ENCODE measurements around the gene HLA-DRA.
"Not testable (repeated sequence)": the region's sequence is repeated elsewhere in the genome, so short reads cannot be mapped to it uniquely, and the experiment has no call there.

Gene HLA-DRA

DNA sequence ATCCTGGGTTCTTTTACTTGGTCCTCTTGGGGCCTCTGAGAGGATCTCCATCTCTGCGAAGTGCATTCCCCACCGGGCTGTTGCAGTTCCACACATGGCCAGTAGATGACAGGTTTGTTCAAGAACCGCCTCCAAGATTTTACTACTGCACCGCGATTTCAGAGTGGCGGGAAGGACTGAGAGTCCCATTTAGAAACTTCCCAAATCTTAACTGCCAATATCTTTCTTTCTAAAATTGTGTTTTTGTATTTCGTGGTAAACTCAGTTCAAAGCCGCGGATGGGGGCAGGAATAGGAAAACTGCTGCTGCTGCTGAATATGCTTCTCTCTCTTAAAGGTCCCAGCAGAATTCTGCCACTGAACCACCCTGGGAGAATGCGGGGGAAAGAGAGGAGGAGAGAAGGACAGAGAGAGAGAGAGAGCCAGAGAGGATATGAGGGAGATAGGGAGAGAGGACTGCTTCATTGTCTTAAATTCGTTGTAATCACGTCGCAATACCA is 24.1 kb upstream of the HLA-DRA start:
- TF ChIP-seq POLR2A (IDR thresholded peaks at IDR 0.05; ENCODE audit: low read depth, low read length), result no peak
- peak; percentile 36 for FAIRE-seq
- peak; percentile 31 for DNase-seq (ENCODE audit: insufficient read length, low spot score)

DNA sequence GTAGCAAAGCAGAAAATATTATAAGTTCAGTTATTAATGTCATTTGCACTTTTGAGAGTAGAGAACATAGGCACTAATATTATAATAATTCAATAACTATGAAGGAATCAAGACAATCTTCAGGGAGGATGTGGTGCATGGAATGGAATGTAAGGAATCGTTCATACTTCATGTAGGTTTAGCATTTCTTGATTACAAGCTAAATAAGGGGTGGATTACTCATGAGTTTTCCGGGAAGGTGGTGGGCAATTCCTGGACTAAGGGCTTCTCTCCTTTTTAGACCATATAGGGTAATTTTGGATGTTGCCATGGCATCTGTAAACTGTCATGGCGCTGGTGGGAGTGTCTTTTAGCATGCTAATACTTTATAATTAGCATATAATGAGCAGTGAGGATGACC is 23.7 kb upstream of the HLA-DRA start:
- no peak for FAIRE-seq
- no peak for TF ChIP-seq POLR2A (IDR thresholded peaks at IDR 0.05; ENCODE audit: low read depth, low read length)
- no peak for DNase-seq (ENCODE audit: insufficient read length, low spot score)

DNA sequence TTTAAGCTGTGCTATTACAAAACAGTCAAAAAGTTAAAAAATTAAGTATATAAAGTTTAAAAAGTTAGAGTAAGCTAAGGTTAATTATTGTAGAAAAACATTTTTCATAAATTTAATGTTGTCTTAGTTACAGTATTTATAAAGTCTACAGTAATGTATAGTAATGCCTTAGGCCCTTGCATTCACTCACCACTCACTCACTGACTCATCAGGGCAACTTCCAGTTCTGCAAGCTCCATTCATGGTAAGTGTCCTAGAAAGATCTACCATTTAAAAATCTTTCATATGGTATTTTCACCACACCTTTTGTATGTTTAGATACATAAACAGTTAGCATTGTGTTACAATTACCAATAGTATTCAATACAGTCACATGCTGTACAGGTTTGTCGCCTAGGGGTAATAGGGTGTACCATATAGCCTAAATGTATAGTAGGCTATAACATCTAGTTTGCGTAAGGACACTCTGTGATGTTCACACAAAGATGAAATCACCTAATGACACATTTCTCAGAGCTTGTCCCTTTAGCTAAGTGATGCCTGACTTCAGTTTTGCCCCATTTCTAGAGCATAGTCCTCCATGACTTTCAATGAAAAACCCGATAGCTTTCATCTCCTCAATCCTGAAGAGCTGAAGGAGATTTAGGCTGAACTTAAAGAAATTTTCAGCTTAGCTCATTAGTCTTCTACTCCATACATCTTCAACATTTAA is 14.9 kb upstream of the HLA-DRA start:
- TF ChIP-seq POLR2A (IDR thresholded peaks at IDR 0.05; ENCODE audit: low read depth, low read length), result no peak
- DNase-seq (ENCODE audit: insufficient read length, low spot score) (no peak), FAIRE-seq (no peak)

DNA sequence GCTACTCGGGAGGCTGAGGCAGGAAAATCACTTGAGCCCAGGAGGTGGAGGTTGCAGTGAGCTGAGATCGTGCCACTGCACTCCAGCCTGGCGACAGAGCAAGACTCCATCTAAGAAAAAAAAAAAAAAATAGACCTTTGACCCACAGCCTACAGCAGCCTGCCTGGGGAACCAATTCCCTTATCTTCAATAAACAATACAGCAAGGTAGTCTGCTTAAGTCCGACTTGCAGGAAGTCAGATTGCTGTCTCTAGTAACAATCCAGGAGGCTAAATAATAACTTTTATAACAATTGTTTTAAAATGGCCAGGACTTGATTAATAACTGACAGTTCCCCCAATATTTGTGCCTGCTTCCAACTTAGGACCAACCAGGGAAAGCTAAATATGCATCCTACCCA is 13.3 kb upstream of the HLA-DRA start:
- TF ChIP-seq POLR2A (IDR thresholded peaks at IDR 0.05; ENCODE audit: low read depth, low read length), result no peak
- no peak for DNase-seq (ENCODE audit: insufficient read length, low spot score)
- no peak for FAIRE-seq

DNA sequence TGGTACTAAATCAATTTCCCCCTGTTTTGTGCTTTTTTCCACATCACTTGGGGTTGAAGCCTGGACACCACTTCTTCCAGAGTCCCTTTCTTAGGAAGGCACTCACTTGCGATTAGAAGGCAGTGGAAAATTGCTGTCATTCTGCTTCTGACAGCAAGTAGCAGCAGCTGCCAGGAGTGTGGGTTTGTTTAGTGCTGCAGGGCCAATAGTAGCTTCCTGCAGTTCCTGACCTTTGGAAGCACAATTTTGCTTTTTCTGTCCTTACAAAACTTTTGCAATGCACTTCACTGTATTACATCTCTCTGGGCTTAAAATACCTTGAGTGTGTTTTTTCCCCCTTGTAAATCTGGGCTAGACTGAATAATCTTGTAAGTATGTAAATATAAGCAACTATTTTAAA is 12.5 kb upstream of the HLA-DRA start:
- no peak for DNase-seq (ENCODE audit: insufficient read length, low spot score)
- no peak for FAIRE-seq
- TF ChIP-seq POLR2A (IDR thresholded peaks at IDR 0.05; ENCODE audit: low read depth, low read length), result no peak

DNA sequence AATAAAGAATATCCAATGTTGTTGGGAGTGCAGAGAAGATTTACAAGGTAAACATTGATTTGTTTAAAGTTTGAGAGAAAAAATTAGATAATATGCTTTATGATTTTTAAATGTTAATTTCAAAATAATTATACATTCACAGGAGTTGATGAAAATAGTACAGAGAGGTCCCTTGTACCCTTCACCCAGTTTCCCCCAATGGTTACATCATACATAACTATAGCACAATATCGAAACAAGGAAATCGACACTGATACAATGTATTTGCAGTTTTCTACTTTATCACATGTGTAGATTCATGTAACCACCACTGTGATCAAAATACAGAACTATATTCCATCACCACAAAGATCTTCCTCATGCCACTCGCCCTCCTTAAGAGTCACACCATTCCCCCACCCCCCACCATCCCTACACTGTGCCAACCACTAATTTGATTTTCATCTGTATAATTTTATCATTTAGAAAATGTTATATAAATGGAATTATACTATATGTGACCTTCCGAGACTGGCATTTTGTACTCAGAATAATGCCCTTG is 11.7 kb upstream of the HLA-DRA start:
- DNase-seq (ENCODE audit: insufficient read length, low spot score) (no peak), FAIRE-seq (no peak)
- no peak for TF ChIP-seq POLR2A (IDR thresholded peaks at IDR 0.05; ENCODE audit: low read depth, low read length)

DNA sequence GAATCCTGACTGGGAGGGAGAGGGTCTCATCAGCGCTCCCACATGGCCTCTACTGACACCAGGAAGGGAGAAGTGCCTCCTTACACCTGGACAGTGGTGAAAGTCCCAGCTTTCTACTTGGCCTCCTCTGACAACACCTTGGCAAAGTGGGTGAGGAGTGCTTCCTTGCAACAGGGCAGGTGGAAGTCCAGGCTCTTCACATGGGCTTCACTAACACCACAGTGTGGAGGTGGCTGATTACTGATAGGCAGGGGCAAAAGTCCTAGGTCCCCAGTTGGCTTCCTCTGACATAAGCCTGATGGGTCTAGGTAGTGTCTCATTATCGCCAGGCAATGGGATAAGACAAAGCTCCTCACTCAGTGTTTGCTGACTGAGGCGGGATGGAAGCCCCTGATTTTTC is 9.5 kb upstream of the HLA-DRA start:
- TF ChIP-seq POLR2A (IDR thresholded peaks at IDR 0.05; ENCODE audit: low read depth, low read length), result no peak
- no peak for FAIRE-seq
- no peak for DNase-seq (ENCODE audit: insufficient read length, low spot score)

DNA sequence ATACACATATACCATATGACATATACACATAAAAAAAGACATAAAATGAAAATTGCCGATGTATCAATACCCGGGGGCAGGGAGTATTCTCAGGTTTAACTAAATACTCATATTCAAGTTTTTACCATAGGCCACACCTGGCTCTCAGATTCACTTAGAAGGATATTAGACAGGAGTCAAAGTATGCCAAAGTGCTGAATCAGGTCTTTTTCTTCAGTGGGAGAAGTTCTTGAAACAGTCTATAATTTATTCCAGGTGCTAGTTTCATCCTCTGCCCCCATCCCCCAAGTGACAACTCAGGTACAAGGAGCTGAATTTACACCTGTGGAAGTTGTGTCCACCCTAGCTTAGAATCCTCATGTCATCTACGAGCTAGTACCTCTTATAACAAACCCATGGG is 8.5 kb upstream of the HLA-DRA start:
- no peak for FAIRE-seq
- no peak for TF ChIP-seq POLR2A (IDR thresholded peaks at IDR 0.05; ENCODE audit: low read depth, low read length)

DNA sequence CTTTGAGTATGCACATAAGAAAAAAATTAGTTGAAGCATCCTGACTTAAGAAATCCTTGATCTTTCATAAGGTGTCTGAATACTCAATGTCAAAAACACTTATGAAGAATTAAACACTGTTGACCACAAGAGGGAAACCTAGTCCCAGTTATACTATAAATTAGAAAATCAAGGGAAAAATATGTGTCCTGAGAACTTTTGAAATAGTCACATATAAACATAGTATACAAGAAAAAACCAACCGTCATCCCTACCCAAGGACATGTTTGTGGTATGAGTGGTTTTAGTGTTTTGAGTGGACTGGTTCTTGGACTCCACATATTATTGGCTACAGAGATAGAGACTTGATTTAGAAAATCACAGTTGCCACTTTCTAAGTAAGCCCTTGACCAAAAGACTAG is 7.6 kb upstream of the HLA-DRA start:
- no peak for TF ChIP-seq POLR2A (IDR thresholded peaks at IDR 0.05; ENCODE audit: low read depth, low read length)
- DNase-seq (ENCODE audit: insufficient read length, low spot score) (no peak), FAIRE-seq (no peak)

More for the DNA sequence above, 8.5 kb upstream of the HLA-DRA start:
- no peak for DNase-seq (ENCODE audit: insufficient read length, low spot score)

DNA sequence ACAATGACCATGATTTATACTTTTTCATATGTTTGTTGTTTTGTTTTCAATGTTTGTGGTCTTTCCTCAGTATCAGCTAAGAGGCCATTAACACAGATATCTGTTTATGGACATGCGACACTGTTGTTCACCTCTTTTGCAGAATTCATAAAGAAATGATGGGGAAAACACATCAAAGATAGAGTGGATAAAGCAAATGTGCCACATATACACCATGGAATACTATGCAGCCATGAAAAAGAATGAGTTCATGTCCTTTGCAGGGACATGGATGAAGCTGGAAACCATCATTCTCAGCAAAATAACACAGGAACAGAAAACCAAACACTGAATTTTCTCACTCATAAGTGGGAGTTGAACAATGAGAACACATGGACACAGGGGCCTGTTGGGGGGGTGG is 5.7 kb upstream of the HLA-DRA start:
- not testable (repeated sequence) for DNase-seq (ENCODE audit: insufficient read length, low spot score); FAIRE-seq

DNA sequence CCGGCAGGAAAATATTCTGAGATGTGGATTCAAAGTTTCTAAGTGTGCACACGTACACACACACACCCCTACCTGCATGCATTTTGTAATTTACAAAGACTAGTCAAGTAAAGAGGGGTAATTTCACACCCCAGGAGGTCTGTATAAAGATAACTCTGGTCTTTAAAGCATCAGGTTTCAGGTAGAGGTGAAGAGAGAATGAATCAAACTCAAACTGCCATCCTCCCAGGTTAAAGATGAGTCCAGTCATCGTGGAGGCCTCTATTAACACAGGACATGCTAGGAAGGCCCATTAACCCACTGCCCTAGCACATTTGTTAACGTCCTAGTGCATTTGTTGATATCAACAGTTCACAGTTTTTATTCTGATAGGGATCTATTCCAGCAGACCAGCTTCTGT is 3.5 kb upstream of the HLA-DRA start:
- FAIRE-seq (no peak), DNase-seq (ENCODE audit: insufficient read length, low spot score) (no peak)
- TF ChIP-seq POLR2A (IDR thresholded peaks at IDR 0.05; ENCODE audit: low read depth, low read length), result no peak

DNA sequence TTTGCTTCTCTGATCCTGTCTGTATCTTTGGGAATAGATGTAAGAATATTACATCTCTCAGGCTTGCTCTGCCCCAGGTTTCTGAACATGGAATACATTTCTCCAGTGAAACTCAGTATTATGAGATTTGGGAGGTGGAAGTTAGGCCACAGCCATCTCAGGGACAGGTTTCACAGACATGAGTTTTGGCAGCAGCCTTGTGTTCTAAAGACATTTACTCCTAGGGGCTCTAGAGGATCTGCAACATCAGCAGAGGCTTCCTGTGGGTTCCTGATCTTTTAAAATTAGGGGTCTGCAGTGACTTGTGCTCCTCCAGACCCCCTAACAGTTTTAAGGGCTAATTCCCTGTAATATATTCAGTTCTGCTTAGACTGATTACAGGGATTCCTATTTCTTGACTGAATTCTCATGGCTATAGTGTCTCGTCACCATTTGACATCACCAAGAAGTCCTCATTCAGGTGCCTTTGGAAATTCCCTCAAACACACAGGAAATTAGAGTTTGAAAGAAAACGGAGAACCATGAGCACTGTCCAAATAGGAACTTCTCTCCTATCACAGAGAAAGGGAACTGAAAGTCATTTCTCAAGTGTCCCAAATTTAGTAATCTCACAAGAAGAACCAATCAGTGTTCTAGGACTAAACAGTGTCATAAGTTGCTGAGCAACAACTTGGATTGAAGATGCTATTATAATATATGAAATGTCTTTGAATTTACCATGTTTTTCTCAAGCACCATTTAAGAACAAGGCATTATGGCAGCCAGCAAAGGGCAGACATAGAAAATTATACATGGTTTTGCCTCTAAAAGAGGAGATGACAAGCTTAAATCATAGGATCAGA is 2.5 kb upstream of the HLA-DRA start:
- no peak for FAIRE-seq
- no peak for DNase-seq (ENCODE audit: insufficient read length, low spot score)
- no peak for TF ChIP-seq POLR2A (IDR thresholded peaks at IDR 0.05; ENCODE audit: low read depth, low read length)

DNA sequence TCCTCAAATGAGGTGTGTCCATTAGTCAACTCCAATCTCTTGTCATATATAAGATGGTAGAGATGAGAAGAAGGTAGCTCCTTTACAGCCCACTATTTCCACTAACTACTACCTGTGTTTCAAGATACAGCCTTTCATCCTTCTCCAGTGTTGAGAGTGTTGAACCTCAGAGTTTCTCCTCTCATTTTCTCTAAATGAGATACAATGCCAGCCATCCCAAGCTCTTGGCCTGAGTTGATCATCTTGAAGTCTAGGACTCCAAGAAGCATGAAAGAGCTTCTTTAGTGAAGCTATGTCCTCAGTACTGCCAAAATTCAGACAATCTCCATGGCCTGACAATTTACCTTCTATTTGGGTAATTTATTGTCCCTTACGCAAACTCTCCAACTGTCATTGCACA is 548 bp upstream of the HLA-DRA start:
- no peak for DNase-seq (ENCODE audit: insufficient read length, low spot score)
- no peak for TF ChIP-seq POLR2A (IDR thresholded peaks at IDR 0.05; ENCODE audit: low read depth, low read length)

DNA sequence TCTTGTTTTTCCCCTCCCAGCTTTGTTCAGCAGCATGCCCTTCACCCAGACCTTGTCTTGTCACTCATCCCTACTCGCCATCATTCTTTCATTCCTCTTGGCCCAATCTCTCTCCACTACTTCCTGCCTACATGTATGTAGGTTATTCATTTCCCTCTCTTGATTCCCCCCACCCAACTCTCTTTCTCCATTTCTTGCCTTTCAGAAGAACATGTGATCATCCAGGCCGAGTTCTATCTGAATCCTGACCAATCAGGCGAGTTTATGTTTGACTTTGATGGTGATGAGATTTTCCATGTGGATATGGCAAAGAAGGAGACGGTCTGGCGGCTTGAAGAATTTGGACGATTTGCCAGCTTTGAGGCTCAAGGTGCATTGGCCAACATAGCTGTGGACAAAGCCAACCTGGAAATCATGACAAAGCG is 2.6 kb downstream of the HLA-DRA start:
- no peak for TF ChIP-seq POLR2A (IDR thresholded peaks at IDR 0.05; ENCODE audit: low read depth, low read length)
- FAIRE-seq (no peak), DNase-seq (ENCODE audit: insufficient read length, low spot score) (no peak)

More for the DNA sequence above, 548 bp upstream of the HLA-DRA start:
- no peak for FAIRE-seq
